ENCODE results near the gene MIPEP. TPM values are rescaled to one million over a fixed set of nuclear protein-coding genes. Genes with fewer than 3 reads are reported as not detected.
A peak's percentile ranks its signal among the peaks of the same experiment; 100 is the strongest.

The MIPEP gene
- total RNA-seq, result 9.9 TPM in 2 replicates

DNA sequence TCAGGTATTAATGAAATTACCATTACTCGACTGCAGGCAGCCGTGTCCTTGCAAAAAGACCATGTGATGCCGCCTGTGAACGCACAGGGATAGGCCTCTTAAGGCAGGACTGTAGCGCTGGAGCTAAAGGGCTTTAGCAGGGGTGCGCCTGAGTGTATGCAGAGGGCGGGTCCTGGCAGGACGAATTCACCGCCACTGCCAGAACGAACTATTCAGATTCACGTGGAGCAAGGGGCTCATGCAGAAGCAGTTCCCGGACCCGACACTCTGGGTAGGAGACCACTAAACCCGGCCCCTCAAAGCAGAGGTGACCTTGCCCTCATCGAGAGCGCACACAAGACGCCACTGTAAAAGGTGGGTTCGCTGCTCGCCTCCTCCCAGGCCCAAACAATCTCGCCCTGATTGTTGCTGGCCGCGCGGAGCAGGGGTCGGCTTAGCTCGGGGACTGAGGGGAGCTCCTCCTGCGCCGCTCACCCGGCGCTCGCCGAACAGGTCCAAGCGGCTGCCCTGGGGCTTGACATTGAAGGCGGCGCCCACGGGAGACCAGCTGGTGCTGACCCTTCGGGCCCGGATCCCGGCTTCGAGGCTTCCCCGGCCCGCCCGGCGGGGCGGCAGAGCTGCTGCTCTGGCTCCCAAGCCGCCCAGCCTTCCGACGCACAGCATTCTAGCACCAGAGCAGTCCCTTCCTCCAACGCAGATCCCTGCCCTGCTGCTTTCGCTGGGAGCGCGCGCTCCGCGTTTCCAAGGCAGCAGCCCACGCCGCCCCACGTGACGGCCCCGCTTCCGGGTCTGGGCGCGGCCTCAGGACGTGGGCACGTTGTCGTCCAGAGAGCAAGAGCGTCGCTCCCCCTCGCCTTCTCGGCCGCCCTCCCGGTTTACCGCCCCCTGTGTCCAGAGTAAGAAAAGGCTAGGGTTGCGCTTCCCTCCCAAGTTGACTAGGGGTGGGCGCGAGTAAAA, at the start of gene MIPEP:
Gene MIPEP (minus strand): TSS at position 743 of the 957 bp plus-strand sequence. CDS start 80 bp downstream, at position 663.
- DNase-seq (ENCODE audit: low spot score), result peak; percentile 85
- peak within 1 kb of the TSS; percentile 88 for H3K4me3 Mint-ChIP-seq (ENCODE audit: low read depth)
- peak within 1 kb of the TSS; percentile 69 for H3K27ac Mint-ChIP-seq
- peaks cover 13% of the 10 kb centered on the region for H3K4me1 Mint-ChIP-seq (ENCODE audit: low read depth)
- intact Hi-C loops (cut with micrococcal nuclease), result loop anchor here (1.0 to 5.0 kb wide), 3 partner anchors 311 to 514 kb away; no protein-coding TSS in a partner anchor
- no peaks in the 10 kb centered on the region for H3K9me3 Mint-ChIP-seq
- H3K36me3 Mint-ChIP-seq (ENCODE audit: low read depth), result peaks cover 4% of the 10 kb centered on the region
- no peaks in the 10 kb centered on the region for H3K27me3 Mint-ChIP-seq (ENCODE audit: low read depth)

DNA sequence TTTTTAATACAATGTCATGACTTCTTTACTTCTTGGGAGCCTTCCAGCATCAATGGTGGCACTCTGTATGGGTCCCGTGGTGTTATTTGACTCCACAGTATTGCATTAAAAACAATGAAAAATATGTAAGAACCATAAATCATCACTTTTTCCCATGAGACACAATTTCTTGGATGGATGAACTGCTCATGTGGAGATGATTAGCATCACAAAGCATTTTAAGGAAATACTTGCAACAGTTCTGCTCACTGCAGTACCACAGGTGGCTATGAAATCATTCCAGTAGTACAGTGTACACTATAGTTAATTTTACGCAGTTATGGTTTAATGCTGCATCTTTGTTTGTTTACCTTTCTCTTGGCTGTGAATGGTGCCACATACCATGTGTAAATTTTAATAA, 45.3 kb upstream of the MIPEP start:
- Mint-ChIP-seq H3K36me3 (ENCODE audit: low read depth) (no peaks in the 10 kb centered on the region), H3K27ac (no peak overlapping the region), H3K4me3 (ENCODE audit: low read depth) (no peak overlapping the region), H3K27me3 (ENCODE audit: low read depth) (peaks cover 45% of the 10 kb centered on the region), H3K4me1 (ENCODE audit: low read depth) (no peaks in the 10 kb centered on the region), H3K9me3 (no peaks in the 10 kb centered on the region)
- intact Hi-C loops (cut with micrococcal nuclease), result no loop called here
- DNase-seq (ENCODE audit: low spot score), result no peak

DNA sequence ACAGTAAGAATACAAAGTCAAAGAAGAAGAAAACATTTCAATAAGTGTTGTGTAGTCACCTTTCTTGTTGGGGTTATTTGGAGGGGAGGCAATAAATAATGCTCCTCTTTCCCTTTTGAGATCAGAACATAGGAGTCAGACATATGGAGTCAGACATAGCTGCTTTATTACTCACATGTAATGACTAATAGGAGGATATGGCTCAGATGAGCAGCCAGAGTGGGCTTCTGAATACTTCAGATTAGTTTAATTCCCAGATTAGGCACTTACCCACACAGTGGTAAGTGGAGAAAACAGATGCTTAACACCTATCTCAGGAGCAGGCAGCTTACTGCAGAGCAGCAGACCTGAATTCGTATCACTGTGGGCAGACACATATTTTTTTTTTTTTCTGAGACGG, 39.8 kb upstream of the MIPEP start:
- peaks cover 47% of the 10 kb centered on the region for H3K27me3 Mint-ChIP-seq (ENCODE audit: low read depth)
- no peaks in the 10 kb centered on the region for H3K9me3 Mint-ChIP-seq

DNA sequence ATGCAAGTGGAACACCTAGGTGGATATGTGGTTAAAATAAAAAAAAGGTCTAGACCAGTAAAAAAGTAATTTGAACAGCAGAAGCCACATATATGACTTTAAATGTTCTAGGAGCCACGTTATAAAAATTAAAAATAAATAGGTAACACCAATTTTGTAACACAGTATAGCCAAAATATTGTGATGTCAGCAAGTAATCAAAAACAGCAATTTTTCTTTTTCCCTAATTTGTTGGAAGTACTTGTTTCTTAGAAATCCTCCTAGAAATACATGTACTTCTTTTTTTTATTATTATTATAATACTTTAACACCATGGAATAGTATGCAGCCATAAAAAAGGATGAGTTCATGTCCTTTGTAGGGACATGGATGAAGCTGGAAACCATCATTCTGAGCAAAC, 33.8 kb upstream of the MIPEP start:
- H3K27ac Mint-ChIP-seq, result no peak overlapping the region
- no peak for DNase-seq (ENCODE audit: low spot score)
- intact Hi-C loops (cut with micrococcal nuclease), result no loop called here
- H3K9me3 Mint-ChIP-seq, result no peaks in the 10 kb centered on the region
- no peak overlapping the region for H3K4me3 Mint-ChIP-seq (ENCODE audit: low read depth)
- no peaks in the 10 kb centered on the region for H3K4me1 Mint-ChIP-seq (ENCODE audit: low read depth)
- H3K36me3 Mint-ChIP-seq (ENCODE audit: low read depth), result no peaks in the 10 kb centered on the region
- H3K27me3 Mint-ChIP-seq (ENCODE audit: low read depth), result peaks cover 45% of the 10 kb centered on the region

More for the DNA sequence above, 39.8 kb upstream of the MIPEP start:
- H3K4me3 Mint-ChIP-seq (ENCODE audit: low read depth), result no peak overlapping the region
- DNase-seq (ENCODE audit: low spot score), result no peak
- intact Hi-C loops (cut with micrococcal nuclease), result no loop called here
- H3K36me3 Mint-ChIP-seq (ENCODE audit: low read depth), result no peaks in the 10 kb centered on the region
- H3K27ac Mint-ChIP-seq, result no peak overlapping the region
- no peaks in the 10 kb centered on the region for H3K4me1 Mint-ChIP-seq (ENCODE audit: low read depth)

DNA sequence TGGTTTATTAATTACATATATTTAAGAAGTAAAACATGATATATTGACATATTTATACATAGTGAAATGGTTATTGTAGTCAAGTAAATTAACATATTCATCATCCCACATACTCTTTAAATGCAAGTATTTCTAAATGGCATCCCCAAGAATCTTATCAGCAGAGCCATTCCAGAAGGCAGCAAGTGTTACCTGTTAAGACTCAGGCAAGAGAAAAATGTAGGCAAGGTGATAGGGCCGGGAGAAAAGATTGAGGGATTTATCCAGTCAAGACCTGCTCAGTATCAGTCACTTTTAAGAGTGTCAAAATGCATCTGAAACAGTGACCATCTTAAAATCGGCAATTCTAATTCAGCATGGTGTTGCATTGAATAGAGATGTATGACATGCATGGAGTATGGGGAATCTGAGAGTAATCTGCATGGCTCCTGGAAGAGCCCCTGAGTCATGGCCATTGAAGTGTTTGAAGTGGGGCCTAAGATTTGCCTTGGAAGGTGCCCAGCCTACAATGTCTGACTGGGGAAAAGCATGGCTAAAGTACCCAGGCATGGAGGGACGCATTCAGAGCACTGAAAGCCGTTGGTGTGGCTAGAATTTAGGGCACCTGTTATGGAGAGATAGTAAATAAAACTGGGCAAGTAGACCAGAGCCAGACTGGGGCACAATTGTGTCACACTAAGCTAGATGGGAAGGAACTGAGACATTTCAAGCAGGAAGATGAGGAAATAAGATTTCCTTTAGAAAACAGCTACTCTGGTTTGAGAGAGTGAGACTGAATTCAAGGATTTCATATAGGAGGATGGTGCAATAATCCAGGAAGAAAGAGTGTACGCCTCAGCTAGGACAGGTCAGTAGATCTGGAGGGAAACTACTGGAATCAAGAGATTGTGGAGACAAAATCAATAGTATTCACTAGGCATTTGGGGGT, 33.1 kb upstream of the MIPEP start:
- peaks cover 53% of the 10 kb centered on the region for H3K27me3 Mint-ChIP-seq (ENCODE audit: low read depth)
- intact Hi-C loops (cut with micrococcal nuclease), result no loop called here
- H3K36me3 Mint-ChIP-seq (ENCODE audit: low read depth), result no peaks in the 10 kb centered on the region
- H3K27ac Mint-ChIP-seq, result no peak overlapping the region
- H3K4me3 Mint-ChIP-seq (ENCODE audit: low read depth), result no peak overlapping the region
- H3K4me1 Mint-ChIP-seq (ENCODE audit: low read depth), result no peaks in the 10 kb centered on the region
- H3K9me3 Mint-ChIP-seq, result no peaks in the 10 kb centered on the region
- no peak for DNase-seq (ENCODE audit: low spot score)

DNA sequence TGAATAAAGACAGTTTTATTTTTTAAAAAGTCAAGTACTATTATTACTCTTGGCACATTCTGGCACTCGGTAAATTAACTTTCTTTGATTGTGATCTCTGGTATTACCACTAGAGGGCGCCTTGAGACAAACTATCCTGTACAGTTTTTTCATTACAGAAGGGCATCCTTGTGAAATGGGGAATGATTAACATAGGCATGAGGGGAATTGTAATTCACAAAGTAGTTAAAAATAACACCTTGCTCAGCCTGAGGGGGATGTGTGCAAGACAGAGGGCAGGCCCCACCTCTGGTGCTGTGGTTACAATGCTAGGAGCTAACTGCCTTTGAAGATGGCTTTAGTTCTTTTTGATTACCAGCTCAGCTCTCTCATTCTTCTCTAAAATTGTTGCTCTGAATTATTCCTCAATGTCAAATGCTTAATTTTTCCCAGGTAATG, 32.3 kb upstream of the MIPEP start:
- intact Hi-C loops (cut with micrococcal nuclease), result loop anchor here (1.0 to 2.0 kb wide), 2 partner anchors 45 to 299 kb away; no protein-coding TSS in a partner anchor
- Mint-ChIP-seq H3K27ac (no peak overlapping the region), H3K36me3 (ENCODE audit: low read depth) (no peaks in the 10 kb centered on the region), H3K4me1 (ENCODE audit: low read depth) (no peaks in the 10 kb centered on the region), H3K4me3 (ENCODE audit: low read depth) (no peak overlapping the region), H3K27me3 (ENCODE audit: low read depth) (peaks cover 54% of the 10 kb centered on the region), H3K9me3 (no peaks in the 10 kb centered on the region)
- DNase-seq (ENCODE audit: low spot score), result no peak

DNA sequence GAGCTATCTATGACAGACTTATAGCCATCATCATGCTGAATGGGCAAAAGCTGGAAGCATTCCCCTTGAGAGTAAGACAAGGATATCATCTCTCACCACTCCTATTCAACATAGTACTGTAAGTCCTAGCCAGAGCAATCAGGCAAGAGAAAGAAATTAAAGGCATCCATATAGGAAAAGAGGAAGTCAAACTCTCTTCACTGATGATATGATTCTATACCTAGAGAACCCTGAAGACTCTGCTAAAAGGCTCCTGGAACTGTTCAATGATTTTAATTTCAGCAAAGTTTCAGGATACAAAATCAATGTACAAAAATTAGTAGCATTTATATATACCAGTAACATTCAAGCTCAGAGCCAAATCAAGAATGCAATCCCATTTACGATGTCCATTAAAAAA, 29.8 kb upstream of the MIPEP start:
- Mint-ChIP-seq H3K27ac (no peak overlapping the region), H3K27me3 (ENCODE audit: low read depth) (peaks cover 48% of the 10 kb centered on the region), H3K4me3 (ENCODE audit: low read depth) (no peak overlapping the region), H3K9me3 (no peaks in the 10 kb centered on the region), H3K36me3 (ENCODE audit: low read depth) (no peaks in the 10 kb centered on the region), H3K4me1 (ENCODE audit: low read depth) (no peaks in the 10 kb centered on the region)
- intact Hi-C loops (cut with micrococcal nuclease), result no loop called here
- no peak for DNase-seq (ENCODE audit: low spot score)

DNA sequence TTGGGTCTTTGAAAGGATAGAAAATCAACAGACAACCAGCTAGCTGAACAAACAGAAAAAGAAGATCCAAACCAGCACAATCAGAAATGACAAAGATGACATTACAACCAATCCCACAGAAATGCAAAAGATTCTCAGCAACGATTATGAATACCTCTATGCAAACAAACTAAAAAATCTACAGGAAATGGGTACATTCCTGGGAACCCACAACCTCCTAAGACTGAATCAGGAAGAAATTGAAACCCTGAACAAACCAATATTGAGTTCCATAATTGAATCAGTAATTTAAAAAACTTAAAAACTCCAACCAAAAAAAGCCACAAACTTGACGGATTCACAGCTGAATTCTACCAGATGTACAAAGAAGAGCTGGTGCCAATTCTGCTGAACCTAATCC, 29.0 kb upstream of the MIPEP start:
- no peak overlapping the region for H3K27ac Mint-ChIP-seq
- intact Hi-C loops (cut with micrococcal nuclease), result no loop called here
- H3K4me1 Mint-ChIP-seq (ENCODE audit: low read depth), result no peaks in the 10 kb centered on the region
- H3K36me3 Mint-ChIP-seq (ENCODE audit: low read depth), result no peaks in the 10 kb centered on the region
- no peak for DNase-seq (ENCODE audit: low spot score)
- H3K9me3 Mint-ChIP-seq, result no peaks in the 10 kb centered on the region
- no peak overlapping the region for H3K4me3 Mint-ChIP-seq (ENCODE audit: low read depth)
- H3K27me3 Mint-ChIP-seq (ENCODE audit: low read depth), result peaks cover 48% of the 10 kb centered on the region

DNA sequence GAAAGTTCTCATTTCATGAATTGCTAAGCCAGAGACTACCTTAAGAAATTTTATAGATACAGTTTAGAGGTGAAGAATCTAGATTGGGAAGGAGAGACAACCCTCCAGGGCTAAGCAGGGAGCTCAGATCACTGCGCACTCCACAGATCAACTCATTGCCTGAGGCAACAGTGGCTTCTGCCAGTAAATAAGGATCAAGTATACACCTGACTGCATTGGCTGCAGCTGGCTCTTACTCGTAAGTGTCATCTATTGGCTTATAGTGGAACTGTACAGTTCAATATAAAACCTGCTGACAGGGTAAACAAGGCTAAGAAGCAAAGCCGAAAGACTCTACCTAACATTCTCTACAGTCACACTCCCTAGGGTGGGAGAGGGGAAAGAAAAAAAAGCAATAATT, 26.1 kb upstream of the MIPEP start:
- DNase-seq (ENCODE audit: low spot score), result no peak
- no peak overlapping the region for H3K27ac Mint-ChIP-seq
- no peaks in the 10 kb centered on the region for H3K36me3 Mint-ChIP-seq (ENCODE audit: low read depth)
- H3K9me3 Mint-ChIP-seq, result no peaks in the 10 kb centered on the region
- intact Hi-C loops (cut with micrococcal nuclease), result no loop called here
- no peak overlapping the region for H3K4me3 Mint-ChIP-seq (ENCODE audit: low read depth)
- peaks cover 54% of the 10 kb centered on the region for H3K27me3 Mint-ChIP-seq (ENCODE audit: low read depth)
- H3K4me1 Mint-ChIP-seq (ENCODE audit: low read depth), result peaks cover 7% of the 10 kb centered on the region

DNA sequence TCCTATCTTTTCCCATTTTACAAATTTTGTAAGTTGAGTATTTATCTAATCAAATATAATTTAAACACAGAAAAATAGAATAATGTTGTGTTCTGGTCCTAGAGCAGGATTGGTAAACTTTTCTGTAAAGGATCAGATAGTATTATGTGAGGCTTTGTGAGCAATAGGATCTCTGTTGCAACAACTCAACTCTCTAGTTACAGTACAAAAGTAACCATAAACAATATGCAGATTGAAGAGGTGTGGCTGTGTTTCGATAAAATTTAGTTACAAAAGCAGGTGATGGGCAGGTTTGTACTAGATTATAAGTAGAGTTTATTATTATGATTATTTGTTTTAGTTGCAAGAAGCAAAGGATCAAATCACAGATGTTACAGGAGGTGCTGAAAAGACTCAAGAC, 23.3 kb upstream of the MIPEP start:
- no peaks in the 10 kb centered on the region for H3K36me3 Mint-ChIP-seq (ENCODE audit: low read depth)
- no peak for DNase-seq (ENCODE audit: low spot score)
- H3K27ac Mint-ChIP-seq, result no peak overlapping the region
- H3K9me3 Mint-ChIP-seq, result no peaks in the 10 kb centered on the region
- no peak overlapping the region for H3K4me3 Mint-ChIP-seq (ENCODE audit: low read depth)
- intact Hi-C loops (cut with micrococcal nuclease), result no loop called here
- peaks cover 7% of the 10 kb centered on the region for H3K4me1 Mint-ChIP-seq (ENCODE audit: low read depth)
- H3K27me3 Mint-ChIP-seq (ENCODE audit: low read depth), result peaks cover 37% of the 10 kb centered on the region

DNA sequence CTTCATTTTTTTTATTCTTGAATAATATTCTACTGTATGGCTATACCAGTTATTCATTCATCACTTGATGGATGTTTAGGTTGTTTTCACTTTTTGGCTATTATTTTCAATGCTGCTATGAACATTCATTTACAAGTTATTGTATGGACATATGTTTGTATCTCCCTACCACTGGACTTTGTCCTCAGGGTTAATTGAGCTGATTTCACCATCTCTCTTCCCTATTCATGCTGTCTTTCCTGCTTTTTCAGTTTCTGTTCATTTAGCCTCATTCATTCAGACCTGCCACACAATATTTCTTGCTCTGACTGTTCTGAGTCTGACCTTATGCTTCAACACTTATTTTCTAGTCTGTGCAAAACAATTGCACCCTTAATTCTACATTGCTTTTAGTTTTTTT, 20.4 kb upstream of the MIPEP start:
- intact Hi-C loops (cut with micrococcal nuclease), result no loop called here
- H3K4me1 Mint-ChIP-seq (ENCODE audit: low read depth), result peaks cover 7% of the 10 kb centered on the region
- no peaks in the 10 kb centered on the region for H3K36me3 Mint-ChIP-seq (ENCODE audit: low read depth)
- H3K4me3 Mint-ChIP-seq (ENCODE audit: low read depth), result no peak overlapping the region
- no peak overlapping the region for H3K27ac Mint-ChIP-seq
- H3K27me3 Mint-ChIP-seq (ENCODE audit: low read depth), result peaks cover 37% of the 10 kb centered on the region
- DNase-seq (ENCODE audit: low spot score), result no peak
- H3K9me3 Mint-ChIP-seq, result no peaks in the 10 kb centered on the region

DNA sequence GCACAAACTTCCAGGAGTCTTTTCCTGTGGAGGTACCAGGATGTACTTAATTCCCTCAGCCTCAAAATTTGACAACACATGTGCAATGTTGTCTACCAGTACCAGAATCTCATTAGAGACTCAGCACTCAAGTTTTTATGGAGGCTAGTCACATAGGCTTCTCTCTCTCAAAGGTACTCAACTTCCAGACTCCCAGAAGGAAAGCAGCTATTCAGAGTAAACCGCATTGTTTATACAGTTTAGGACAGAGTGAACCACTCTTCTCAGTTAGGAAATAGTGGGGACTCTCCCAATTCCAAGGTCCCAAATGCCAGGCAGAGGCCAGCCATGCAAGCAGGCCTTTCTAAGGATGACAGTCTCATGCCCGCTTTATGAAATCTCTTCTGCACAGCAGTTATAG, 16.6 kb upstream of the MIPEP start:
- Mint-ChIP-seq H3K9me3 (no peaks in the 10 kb centered on the region), H3K27me3 (ENCODE audit: low read depth) (peaks cover 49% of the 10 kb centered on the region), H3K36me3 (ENCODE audit: low read depth) (no peaks in the 10 kb centered on the region), H3K4me1 (ENCODE audit: low read depth) (no peaks in the 10 kb centered on the region), H3K27ac (no peak overlapping the region), H3K4me3 (ENCODE audit: low read depth) (no peak overlapping the region)
- intact Hi-C loops (cut with micrococcal nuclease), result no loop called here
- DNase-seq (ENCODE audit: low spot score), result no peak

Measured in activated T-helper 2 cell treated with anti-CD3 and anti-CD28 coated beads, Interferon-gamma antibody, Interleukin-2, Interleukin-4, amounts not matched to agents 10 μg/mL and 5 μg/mL and 100 μg/mL, durations not matched to agents 14 hours and 24 hours and 36 hours (primary cell).